ENCODE results near the gene ATXN2.

Gene ATXN2

DNA sequence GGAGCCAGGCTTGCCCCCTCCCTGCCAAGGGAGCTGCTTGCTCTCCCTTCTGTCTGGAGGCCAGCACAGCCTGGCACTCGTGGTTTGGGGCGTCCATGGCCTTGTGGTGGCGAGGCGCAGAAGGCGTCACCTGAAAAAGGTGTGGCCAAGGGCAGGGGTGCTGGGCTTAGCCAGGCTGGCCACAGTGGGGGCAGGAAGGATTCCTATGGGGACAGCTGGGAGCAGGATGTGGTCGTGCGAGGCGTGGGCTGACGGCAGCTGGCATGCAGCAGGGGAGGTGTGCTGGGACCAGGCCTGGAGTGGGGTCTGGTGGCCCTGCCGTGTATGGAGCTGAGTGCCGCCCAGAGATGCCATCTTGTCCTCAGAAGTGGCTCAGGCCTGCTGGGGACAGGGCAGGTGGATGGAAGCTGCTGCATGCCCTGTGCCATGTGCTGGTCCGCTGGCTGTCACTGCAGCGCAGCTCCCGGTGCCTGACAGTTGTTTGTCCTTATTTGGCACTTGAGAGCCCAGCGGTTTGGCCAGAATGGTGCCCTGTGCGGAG is 163.4 kb downstream of the ATXN2 start:
- DNase-seq = no peak

- no peak for DNase-seq
Observed at GRCh38 chr12:111434680-111435338, 164.3 kb downstream of the ATXN2 start.

DNA sequence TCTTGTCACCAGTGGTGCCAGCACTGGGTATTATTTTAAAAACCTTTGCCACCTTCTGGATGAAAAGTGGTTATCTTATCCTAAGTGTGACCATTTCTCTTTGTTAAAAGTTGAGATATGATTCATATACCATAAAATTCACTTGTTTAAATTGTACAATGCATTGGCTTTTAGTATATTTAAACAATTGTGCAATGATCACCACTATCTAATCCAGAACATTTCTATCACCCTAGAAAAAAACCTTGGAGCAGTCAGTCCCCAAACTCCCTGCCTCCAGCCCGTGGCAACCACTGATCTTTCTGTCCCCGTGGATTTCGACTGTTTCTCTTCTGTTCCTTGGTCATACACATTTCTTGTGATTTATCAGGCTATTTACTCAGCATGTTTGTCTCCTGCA is 165.1 kb downstream of the ATXN2 start:
- no peak for DNase-seq

GRCh38 chr12:111431772-111432171 is 167.3 kb downstream of the ATXN2 start:
- no peak for DNase-seq

DNA sequence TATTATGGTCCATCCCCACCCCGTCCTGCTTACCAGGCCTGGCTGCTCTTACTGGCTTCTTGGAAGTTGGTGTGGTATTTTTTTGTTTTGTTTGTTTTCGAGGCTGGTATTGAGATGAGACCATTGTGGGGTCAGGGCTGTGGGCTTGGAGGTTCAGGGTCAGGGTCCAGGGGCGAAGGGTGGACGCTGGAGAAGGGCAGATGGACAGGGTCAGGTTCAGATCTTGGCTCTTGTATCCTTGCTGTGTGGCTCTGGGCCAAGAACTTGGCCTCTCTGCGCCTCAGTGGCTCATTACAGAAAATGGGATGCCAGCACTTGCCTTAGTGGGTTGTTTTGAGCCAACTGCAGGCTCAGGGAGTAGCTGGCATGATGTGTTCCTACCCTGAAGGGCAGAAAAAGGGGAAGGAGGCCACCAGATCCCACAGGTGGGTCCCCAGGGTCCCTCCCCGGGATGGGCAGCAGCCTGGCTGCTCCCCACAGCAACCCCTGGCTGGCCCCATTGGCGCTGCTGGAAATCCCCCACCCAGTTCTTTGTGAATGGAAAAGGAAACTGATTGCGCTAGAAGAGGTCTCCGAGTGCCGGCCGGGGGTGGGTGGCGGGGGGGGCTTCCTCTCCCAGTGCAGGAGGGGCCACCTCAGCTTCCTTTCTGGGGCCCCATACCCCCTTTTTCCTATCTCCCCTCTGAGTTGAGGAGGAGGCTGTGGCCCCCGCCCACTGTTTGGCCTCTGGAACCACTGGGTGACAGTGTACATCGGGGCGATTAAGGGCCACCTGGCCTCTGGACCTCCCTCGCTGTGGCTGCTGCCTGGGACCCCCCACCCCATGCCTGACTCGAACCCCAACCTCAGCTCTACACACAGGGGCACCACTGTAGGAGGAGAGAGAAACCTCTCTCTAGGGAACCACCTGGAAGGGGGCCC is 168.4 kb downstream of the ATXN2 start:
- DNase-seq = no peak

DNA sequence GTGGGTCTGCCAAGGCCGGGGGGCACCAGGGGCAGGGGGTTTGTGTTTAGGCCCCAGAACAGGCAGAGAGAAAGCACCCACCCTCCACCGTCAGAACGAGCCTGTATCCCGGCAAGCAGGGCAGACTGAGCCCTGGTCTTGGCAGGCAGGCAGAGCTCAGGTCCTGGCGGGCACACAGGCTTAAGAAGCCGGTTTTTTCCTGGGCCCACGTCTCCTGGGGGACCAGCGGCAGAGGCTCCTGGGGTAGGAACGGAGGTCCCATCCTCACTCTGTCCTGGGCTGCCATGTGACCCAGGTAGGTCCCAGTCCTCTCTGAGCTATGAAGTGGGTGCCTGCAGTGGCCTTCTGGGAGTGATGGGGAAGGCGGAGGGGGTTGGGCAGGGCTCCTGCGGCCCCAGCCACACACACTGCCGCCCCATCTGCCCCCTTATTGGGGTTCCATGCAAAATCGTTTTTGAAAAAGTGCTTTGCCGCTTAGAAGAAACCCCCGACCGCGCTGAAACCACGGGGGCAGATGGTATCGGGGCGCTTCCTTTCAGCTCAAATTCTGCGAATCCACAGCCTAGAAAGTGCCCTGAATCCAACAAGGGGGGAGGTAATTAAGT is 169.2 kb downstream of the ATXN2 start:
- DNase-seq = no peak

GRCh38 chr12:111428728-111429175 is 170.4 kb downstream of the ATXN2 start:
- DNase-seq = no peak

- DNase-seq = no peak
Observed at GRCh38 chr12:111428081-111428727, 170.9 kb downstream of the ATXN2 start.

- DNase-seq = no peak
Observed at GRCh38 chr12:111427417-111428074, 171.6 kb downstream of the ATXN2 start.

GRCh38 chr12:111426344-111427185 is 172.6 kb downstream of the ATXN2 start:
- no peak for DNase-seq

GRCh38 chr12:111425655-111426054 is 173.5 kb downstream of the ATXN2 start:
- no peak for DNase-seq

- DNase-seq = no peak
Observed at GRCh38 chr12:111424793-111425251, 174.3 kb downstream of the ATXN2 start.

DNA sequence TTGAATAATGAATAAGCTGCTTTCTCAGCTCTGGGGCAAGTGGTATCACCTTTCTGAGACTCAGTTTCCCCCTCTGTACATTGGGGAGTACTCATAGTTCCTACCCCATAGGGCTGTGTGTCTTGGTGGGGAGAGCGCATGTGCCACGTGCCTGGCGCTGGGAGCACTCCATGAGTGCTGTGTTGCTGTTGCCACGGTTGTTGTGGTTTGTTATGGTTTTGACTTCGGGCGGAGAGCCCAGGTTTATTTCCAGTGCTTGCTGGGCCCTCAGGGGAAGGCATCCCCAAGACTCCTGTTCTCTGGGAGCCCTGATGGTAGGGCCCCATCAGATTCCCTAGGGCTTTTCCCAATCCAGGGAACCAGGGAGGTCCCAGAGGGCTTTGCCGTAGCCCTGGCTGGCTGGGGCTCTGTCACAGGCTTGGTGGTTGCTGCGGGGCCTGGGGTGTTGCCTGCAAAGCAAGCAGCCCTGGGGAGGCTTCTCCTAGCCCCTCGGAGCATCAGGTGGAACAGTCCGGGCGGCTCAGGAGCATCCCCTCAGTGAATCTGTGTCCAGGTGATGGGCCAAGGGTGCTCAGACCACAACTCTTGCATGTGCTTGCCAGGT is 174.8 kb downstream of the ATXN2 start:
- DNase-seq = no peak

- DNase-seq = no peak
Observed at GRCh38 chr12:111420494-111420893, 178.6 kb downstream of the ATXN2 start.

DNA sequence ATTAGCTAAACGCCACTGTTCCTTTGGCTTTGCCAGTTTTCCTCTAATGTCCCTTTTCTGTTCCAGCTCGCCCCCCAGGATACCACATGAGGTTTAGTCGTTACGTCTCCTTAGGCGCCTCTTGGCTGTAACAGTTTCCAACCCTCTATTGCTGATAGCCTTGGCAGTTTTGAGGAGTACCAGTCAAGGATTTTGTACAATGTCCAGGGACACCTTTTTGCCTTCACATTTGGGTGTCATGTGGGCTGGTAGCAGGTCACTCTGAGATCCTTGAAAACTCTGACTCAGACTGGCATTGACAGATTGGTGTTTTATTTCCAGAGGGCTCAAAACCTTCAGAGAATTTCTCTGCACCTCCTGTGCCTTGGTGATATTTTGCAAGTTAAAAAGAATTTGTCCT is 179.3 kb downstream of the ATXN2 start:
- no peak for DNase-seq

GRCh38 chr12:111418594-111418880 is 180.6 kb downstream of the ATXN2 start:
- DNase-seq = no peak

DNA sequence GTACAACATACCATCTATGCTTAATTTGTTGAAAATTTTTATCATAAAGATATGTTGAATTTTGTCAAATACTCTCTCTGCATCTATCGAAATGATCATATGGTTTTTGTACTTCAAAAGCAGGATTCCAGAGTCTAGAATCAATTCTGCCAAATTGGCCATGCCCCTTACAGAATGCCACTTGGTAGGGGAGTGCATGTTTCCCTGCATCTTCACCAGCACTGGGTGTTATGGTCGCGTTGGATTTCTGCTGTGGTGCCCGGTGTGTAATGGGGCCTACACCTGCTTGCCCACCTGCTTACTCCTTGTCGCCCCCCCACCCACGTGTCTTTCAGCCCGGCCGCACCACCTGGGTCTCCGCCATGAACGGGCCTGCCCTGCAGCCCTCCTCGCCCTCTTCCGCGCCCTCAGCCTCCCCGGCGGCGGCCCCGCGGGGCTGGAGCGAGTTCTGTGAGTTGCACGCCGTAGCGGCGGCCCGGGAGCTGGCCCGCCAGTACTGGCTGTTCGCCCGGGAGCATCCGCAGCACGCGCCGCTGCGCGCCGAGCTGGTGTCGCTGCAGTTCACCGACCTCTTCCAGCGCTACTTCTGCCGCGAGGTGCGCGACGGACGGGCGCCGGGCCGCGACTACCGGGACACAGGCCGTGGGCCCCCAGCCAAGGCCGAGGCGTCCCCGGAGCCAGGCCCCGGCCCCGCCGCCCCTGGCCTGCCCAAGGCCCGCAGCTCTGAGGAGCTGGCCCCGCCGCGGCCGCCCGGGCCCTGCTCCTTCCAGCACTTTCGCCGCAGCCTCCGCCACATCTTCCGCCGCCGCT is 181.1 kb downstream of the ATXN2 start:
- DNase-seq = no peak

DNA sequence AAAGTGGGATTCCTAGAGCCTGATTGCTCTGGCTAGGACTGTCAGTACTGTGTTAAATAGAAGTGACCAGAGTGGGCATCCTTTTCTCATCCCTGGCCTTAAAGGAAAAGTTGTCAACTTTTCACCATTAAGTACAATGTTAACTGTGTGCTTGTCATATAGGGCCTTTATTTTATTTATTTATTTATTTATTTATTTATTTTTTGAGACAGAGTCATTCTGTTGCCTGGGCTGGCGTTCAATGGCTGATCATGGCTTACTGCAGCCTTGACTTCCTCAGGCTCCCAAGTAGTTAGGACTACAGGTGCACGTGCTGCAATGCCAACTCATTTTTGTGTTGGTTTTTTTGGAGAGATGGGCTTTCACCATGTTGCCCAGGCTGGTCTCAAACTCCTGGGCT is 181.8 kb downstream of the ATXN2 start:
- no peak for DNase-seq

DNA sequence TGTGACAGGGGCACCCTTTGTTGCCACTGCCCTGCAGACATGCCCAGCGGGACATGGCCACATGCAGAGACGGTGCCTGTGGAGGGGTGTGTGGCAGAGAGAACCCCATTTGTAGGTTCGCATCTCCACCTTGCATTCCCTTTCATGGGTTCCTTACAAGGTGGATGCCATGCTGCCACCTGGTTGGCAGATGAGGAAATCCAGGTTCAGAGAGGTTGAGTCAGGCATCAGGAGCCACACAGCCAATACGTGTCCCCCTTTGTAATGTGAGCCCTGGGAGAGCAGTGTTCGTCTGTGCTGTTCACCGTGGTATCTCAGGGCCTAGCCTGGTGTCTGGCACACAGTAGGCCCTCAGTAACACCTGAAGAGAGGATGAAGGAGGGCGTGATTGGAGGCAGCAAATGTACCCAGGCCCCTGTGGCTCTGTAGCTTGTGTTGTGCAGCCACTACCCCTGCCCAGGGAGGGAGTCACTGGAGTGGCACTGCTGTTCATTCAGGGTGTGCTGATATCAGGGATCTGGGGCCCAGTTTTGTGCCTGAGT is 184.3 kb downstream of the ATXN2 start:
- no peak for DNase-seq
